HG03103 (cell line): ENCODE data around the gene RPS15.

ENCODE experiments used
- ATAC-seq: cut with Tn5 transposase; IDR thresholded peaks from one replicate; pipeline ENCODE4 v1.9.1; 2021; ENCODE audit warnings: low read depth; ENCODE audit not compliant: unreplicated experiment

RPS15 gene

GRCh38 chr19:1481224-1481892, 43.2 kb downstream of the RPS15 start:
- no peak for ATAC-seq

- ATAC-seq = no peak
These were observed 43.7 kb downstream of the RPS15 start for GRCh38 chr19:1481893-1482360.

- no peak for ATAC-seq
These were observed 44.4 kb downstream of the RPS15 start for GRCh38 chr19:1482361-1483130.

GRCh38 chr19:1483131-1483978, 45.2 kb downstream of the RPS15 start:
- ATAC-seq = no peak

- no peak for ATAC-seq
These were observed 45.8 kb downstream of the RPS15 start for GRCh38 chr19:1483979-1484428.

DNA sequence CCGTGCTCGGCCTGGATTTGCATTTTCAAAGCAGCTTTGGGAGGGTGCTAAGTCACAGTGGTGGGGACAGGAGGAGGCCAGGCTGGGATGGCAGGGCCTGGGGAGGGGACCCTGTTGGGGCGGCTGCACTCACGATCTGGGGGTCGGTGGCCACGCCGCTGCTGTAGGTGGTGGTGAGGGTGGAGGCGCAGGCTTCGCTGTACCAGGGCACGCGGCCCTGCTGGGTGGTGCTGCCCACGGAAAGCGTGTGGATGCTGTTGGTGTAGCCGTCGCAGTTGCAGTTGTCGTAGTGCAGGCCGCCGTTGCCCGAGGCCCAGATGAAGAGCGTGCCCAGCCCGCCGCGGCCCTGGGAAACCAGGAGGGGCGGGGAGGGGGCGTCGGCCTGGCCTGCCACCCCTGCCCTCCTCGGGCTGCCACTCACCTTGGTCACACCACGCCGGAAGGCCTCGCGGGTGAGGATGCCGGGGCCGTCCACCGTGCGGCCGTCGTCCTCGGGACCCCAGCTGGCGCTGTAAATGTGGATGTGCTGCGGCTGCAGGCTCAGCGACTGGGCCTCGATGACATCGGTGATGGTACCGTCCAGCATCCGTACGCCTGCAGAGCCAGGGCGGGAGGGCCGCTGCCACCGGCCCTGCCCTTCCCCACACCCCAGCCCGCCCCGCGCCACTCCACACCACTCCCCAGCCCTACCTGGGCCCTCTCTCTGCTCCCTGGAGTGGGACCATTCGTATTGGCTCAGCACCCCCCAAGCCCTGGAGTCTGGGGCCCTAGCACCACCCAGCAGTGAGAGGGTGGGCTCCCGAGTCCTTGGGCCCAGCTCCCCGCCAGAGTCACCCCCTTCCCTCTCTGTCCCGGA, 48.8 kb downstream of the RPS15 start:
- ATAC-seq = no peak

- no peak for ATAC-seq
These were observed 49.5 kb downstream of the RPS15 start for GRCh38 chr19:1487576-1488281.

DNA sequence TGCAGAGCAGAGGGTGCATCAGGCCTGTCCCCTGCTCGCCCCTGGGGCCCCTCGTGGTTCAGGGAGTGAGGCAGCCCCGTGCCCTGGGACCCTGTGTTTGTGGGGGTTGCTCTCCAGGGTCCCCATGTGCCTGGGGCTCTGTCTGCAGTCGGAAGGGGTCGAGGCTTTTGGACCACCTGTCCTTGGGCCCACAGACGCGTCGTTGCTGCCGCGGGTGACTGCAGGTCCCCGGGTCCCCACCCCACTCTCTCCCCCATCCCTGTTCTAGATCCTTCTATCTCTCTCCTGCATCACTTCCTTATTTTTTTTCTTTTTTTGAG, 50.0 kb downstream of the RPS15 start:
- ATAC-seq = no peak

GRCh38 chr19:1489463-1490310, 51.5 kb downstream of the RPS15 start:
- no peak for ATAC-seq
